Left cardiac atrium (tissue), 4 donors: Measurements from ENCODE around the gene YDJC. TPM values are rescaled to one million over a fixed set of nuclear protein-coding genes. Genes with fewer than 3 reads are reported as not detected.
"Not testable (repeated sequence)": the region's sequence is repeated elsewhere in the genome, so short reads cannot be mapped to it uniquely, and the experiment has no call there.

Source experiments
- ATAC-seq, 2 donors: fragments of 200-7000 bp; cut with Tn5 transposase; one replicate each; pipeline ENCODE4 v1.9.1; 2020; ENCODE audit warnings: mild to moderate bottlenecking in 2 of 2, moderate library complexity in 2 of 2
- DNase-seq: peaks from one replicate; pipeline ENCODE4 v3.0.0-alpha.2; 2020
- intact Hi-C, 2 donors: fragments of 100-400 bp; cut with DNase I; formaldehyde crosslinking; loops; one replicate each; pipeline versions ENCODE4 v1.14.1 to v1.15.1; 2022 to 2023
- total RNA-seq, 2 donors: library from RNA; stranded (reverse); fragmentation: NEBNext Ultra II Directional; extraction: Animal tissue kit (Norgen Biotek cat#: 25700); gene quantifications; one replicate each; pipeline ENCODE4 v1.2.1, GENCODE V29; 2021
- donor health status: DM: no; HTN: yes; CAD: no.
- donor health status: DM: no; HTN: yes; CAD: no; lungs with severe emphysema.
- donor health status: DM: yes; HTN: yes; CAD: no.
- donor health status: Dilated cardiomyopathy.

YDJC gene
- total RNA-seq, 2 donors from 2014 or later = 5.7 to 6.4 TPM

- intact Hi-C loops = no loop called here
- DNase-seq (no peak), ATAC-seq (no peak)
Observed at GRCh38 chr22:21622011-21622918, 7.6 kb downstream of the YDJC start.

- ATAC-seq = no peak
- intact Hi-C loops = no loop called here
- no peak for DNase-seq
Observed at GRCh38 chr22:21621025-21621424, 8.8 kb downstream of the YDJC start.

- intact Hi-C loops, ATAC-seq, DNase-seq: not testable (repeated sequence)
Observed at GRCh38 chr22:21617337-21617736, 12.5 kb downstream of the YDJC start.

GRCh38 chr22:21615731-21616130 is 14.1 kb downstream of the YDJC start:
- intact Hi-C loops = no loop called here
- ATAC-seq = no peak
- DNase-seq = no peak

GRCh38 chr22:21613553-21614233 is 16.1 kb downstream of the YDJC start:
- intact Hi-C loops = no loop called here
- ATAC-seq = no peak
- no peak for DNase-seq

- no peak for DNase-seq
- intact Hi-C loops = no loop called here
- no peak for ATAC-seq
Observed at GRCh38 chr22:21612858-21613257, 17.0 kb downstream of the YDJC start.

- ATAC-seq = no peak
- DNase-seq = no peak
- intact Hi-C loops = no loop called here
Observed at GRCh38 chr22:21611210-21611977, 18.4 kb downstream of the YDJC start.

- intact Hi-C loops, ATAC-seq, DNase-seq: not testable (repeated sequence)
Observed at GRCh38 chr22:21609556-21610157, 20.2 kb downstream of the YDJC start.

- ATAC-seq (no peak), DNase-seq (no peak)
- intact Hi-C loops = no loop called here
Observed at GRCh38 chr22:21606775-21607174, 23.0 kb downstream of the YDJC start.

- DNase-seq (no peak), ATAC-seq (no peak)
- intact Hi-C loops = no loop called here
Observed at GRCh38 chr22:21605887-21606564, 23.8 kb downstream of the YDJC start.

GRCh38 chr22:21603973-21604372 is 25.8 kb downstream of the YDJC start:
- intact Hi-C loops = no loop called here
- ATAC-seq (no peak), DNase-seq (no peak)

GRCh38 chr22:21602579-21602978 is 27.2 kb downstream of the YDJC start:
- ATAC-seq (no peak), DNase-seq (no peak)
- intact Hi-C loops = no loop called here

GRCh38 chr22:21599053-21599893 is 30.5 kb downstream of the YDJC start:
- intact Hi-C loops = no loop called here
- ATAC-seq (no peak), DNase-seq (no peak)

GRCh38 chr22:21598302-21598701 is 31.5 kb downstream of the YDJC start:
- intact Hi-C loops = no loop called here
- no peak for ATAC-seq
- DNase-seq = no peak

- ATAC-seq, intact Hi-C loops, DNase-seq: not testable (repeated sequence)
Observed at GRCh38 chr22:21596356-21597135, 33.3 kb downstream of the YDJC start.

- DNase-seq = no peak
- ATAC-seq = peak; percentile 24 to 48
- intact Hi-C loops = loop anchor here in 1 of 2 donors (5.0 kb wide), 1 partner anchor 32 kb away; no protein-coding TSS in a partner anchor
Observed at GRCh38 chr22:21594865-21595452, 34.9 kb downstream of the YDJC start.
